H9 (cell line): ENCODE measurements around the gene TCF7L1. TPM values are rescaled to one million over a fixed set of nuclear protein-coding genes. Genes with fewer than 3 reads are reported as not detected.

ENCODE experiments used
- DNase-seq: peaks from one replicate; pipeline ENCODE4 v3.0.0-alpha.2; 2017
- H2AFZ ChIP-seq: one replicate; pipeline ENCODE4 v1.6.1; 2013; ENCODE audit warnings: mild to moderate bottlenecking, low read length, control low read depth, moderate library complexity
- H2AK5ac ChIP-seq: 2 replicates; pipeline ENCODE4 v1.6.1; 2013; ENCODE audit warnings: low read length, control low read depth, mixed read lengths; ENCODE audit not compliant: insufficient read length
- H2BK120ac ChIP-seq: one replicate; pipeline ENCODE4 v1.6.1; 2013; ENCODE audit warnings: low read depth, mild to moderate bottlenecking, low read length, control low read depth, inconsistent platforms; ENCODE audit not compliant: poor library complexity, severe bottlenecking
- H2BK12ac ChIP-seq: 2 replicates; pipeline ENCODE4 v1.6.1; 2013; ENCODE audit warnings: low read length, control low read depth, mixed read lengths, low read depth; ENCODE audit not compliant: insufficient read length
- H2BK15ac ChIP-seq: 2 replicates; pipeline ENCODE4 v1.6.1; 2013; ENCODE audit warnings: low read depth, low read length, control low read depth
- H2BK20ac ChIP-seq: one replicate; pipeline ENCODE4 v1.6.1; 2013; ENCODE audit warnings: low read depth, mild to moderate bottlenecking, low read length, control low read depth, inconsistent platforms; ENCODE audit not compliant: poor library complexity, severe bottlenecking
- H2BK5ac ChIP-seq: 2 replicates; pipeline ENCODE4 v1.6.1; 2013; ENCODE audit warnings: low read length, control low read depth, mixed read lengths; ENCODE audit not compliant: insufficient read length
- H3K14ac ChIP-seq: 2 replicates; pipeline ENCODE4 v1.6.1; 2013; ENCODE audit warnings: low read length, control low read depth; ENCODE audit not compliant: insufficient read depth
- H3K18ac ChIP-seq: 2 replicates; pipeline ENCODE4 v1.6.1; 2013; ENCODE audit warnings: low read depth, mild to moderate bottlenecking, mixed read lengths, low read length, control low read depth; ENCODE audit not compliant: insufficient read length
- H3K23ac ChIP-seq: 2 replicates; pipeline ENCODE4 v1.6.1; 2013; ENCODE audit warnings: low read length, control low read depth, mixed read lengths, low read depth; ENCODE audit not compliant: insufficient read length
- H3K23me2 ChIP-seq: 2 replicates; pipeline ENCODE4 v1.6.1; 2013; ENCODE audit warnings: low read depth, mild to moderate bottlenecking, mixed read lengths, low read length, control low read depth; ENCODE audit not compliant: insufficient read length, poor library complexity, severe bottlenecking
- H3K27ac ChIP-seq: 2 replicates; pipeline ENCODE4 v1.5.1; 2013; ENCODE audit warnings: low read length, control low read depth, mixed read lengths, low read depth; ENCODE audit not compliant: insufficient read length
- H3K27me3 ChIP-seq: 2 replicates; pipeline ENCODE4 v1.6.1; 2013; ENCODE audit warnings: low read length, control low read depth, inconsistent platforms; ENCODE audit not compliant: insufficient read depth
- H3K4ac ChIP-seq: 2 replicates; pipeline ENCODE4 v1.6.1; 2013; ENCODE audit warnings: low read depth, mild to moderate bottlenecking, control low read depth, inconsistent platforms, low read length, moderate library complexity
- H3K4me1 ChIP-seq: 2 replicates; pipeline ENCODE4 v1.6.1; 2013; ENCODE audit warnings: low read length, control low read depth, inconsistent platforms; ENCODE audit not compliant: insufficient read depth
- H3K4me2 ChIP-seq: 2 replicates; pipeline ENCODE4 v1.6.1; 2013; ENCODE audit warnings: low read length, control low read depth, mixed read lengths; ENCODE audit not compliant: insufficient read length, insufficient read depth
- H3K56ac ChIP-seq: 2 replicates; pipeline ENCODE4 v1.6.1; 2013; ENCODE audit warnings: low read depth, mild to moderate bottlenecking, mixed read lengths, low read length, control low read depth; ENCODE audit not compliant: insufficient read length
- H3K79me1 ChIP-seq: 2 replicates; pipeline ENCODE4 v1.6.1; 2013; ENCODE audit warnings: low read depth, mild to moderate bottlenecking, moderate library complexity, low read length, control low read depth, inconsistent platforms; ENCODE audit not compliant: insufficient read depth, poor library complexity, severe bottlenecking
- H3K79me2 ChIP-seq: 2 replicates; pipeline ENCODE4 v1.6.1; 2013; ENCODE audit warnings: low read length, control low read depth, inconsistent platforms; ENCODE audit not compliant: insufficient read depth
- H3K9ac ChIP-seq: 2 replicates; pipeline ENCODE4 v1.6.1; 2013; ENCODE audit warnings: low read length, control low read depth, mixed read lengths; ENCODE audit not compliant: insufficient read length; ENCODE audit errors: extremely low read depth
- H3K9me3 ChIP-seq: one replicate; pipeline ENCODE4 v1.6.1; 2013; ENCODE audit warnings: low read depth, low read length, inconsistent platforms; ENCODE audit not compliant: control insufficient read depth
- H3T11ph ChIP-seq: one replicate; pipeline ENCODE4 v1.6.1; 2013; ENCODE audit warnings: mild to moderate bottlenecking, low read length, control low read depth, inconsistent platforms
- H4K20me1 ChIP-seq: one replicate; pipeline ENCODE4 v1.6.1; 2013; ENCODE audit not compliant: control insufficient read depth, insufficient read length, insufficient read depth
- H4K5ac ChIP-seq: 2 replicates; pipeline ENCODE4 v1.6.1; 2013; ENCODE audit warnings: low read depth, mild to moderate bottlenecking, mixed read lengths, low read length, control low read depth; ENCODE audit not compliant: insufficient read length
- H4K8ac ChIP-seq: replicated peaks from 2 replicates; pipeline ENCODE4 v1.6.1; 2013; ENCODE audit warnings: low read length, control low read depth, mixed read lengths, low read depth; ENCODE audit not compliant: insufficient read length
- H4K91ac ChIP-seq: 2 replicates; pipeline ENCODE4 v1.6.1; 2013; ENCODE audit warnings: low read depth, mild to moderate bottlenecking, moderate library complexity, mixed read lengths, low read length, control low read depth; ENCODE audit not compliant: insufficient read length
- H3K27ac Mint-ChIP-seq, 3 experiments: 2 replicates in 2 of 3; 3 replicates in 1 of 3; pipeline ENCODE4 v1.8.0; 2020 to 2021; ENCODE audit warnings: mixed read lengths in 3 of 3, mild to moderate bottlenecking in 1 of 3, moderate library complexity in 1 of 3
- H3K27me3 Mint-ChIP-seq: 2 replicates; pipeline ENCODE4 v1.8.0; 2021; ENCODE audit warnings: low read depth, mild to moderate bottlenecking, moderate library complexity, mixed read lengths
- H3K36me3 Mint-ChIP-seq, 3 experiments: 2 replicates in 2 of 3; 3 replicates in 1 of 3; pipeline ENCODE4 v1.8.0; 2020 to 2021; ENCODE audit warnings: low read depth in 3 of 3, mixed read lengths in 3 of 3; ENCODE audit not compliant: insufficient read depth in 1 of 3
- H3K4me1 Mint-ChIP-seq, 2 experiments: 2 replicates each; pipeline ENCODE4 v1.8.0; 2020; ENCODE audit warnings: mixed read lengths in 2 of 2
- H3K4me3 Mint-ChIP-seq, 2 experiments: 2 replicates in 1 of 2; 3 replicates in 1 of 2; pipeline ENCODE4 v1.8.0; 2020 to 2021; ENCODE audit warnings: mild to moderate bottlenecking in 2 of 2, mixed read lengths in 2 of 2, moderate library complexity in 1 of 2
- H3K9me3 Mint-ChIP-seq, 2 experiments: 2 replicates in 1 of 2; 3 replicates in 1 of 2; pipeline ENCODE4 v1.8.0; 2020; ENCODE audit warnings: mild to moderate bottlenecking in 2 of 2, mixed read lengths in 2 of 2, moderate library complexity in 1 of 2
- whole genome bisulfite sequencing: extraction: QIAGEN DNeasy Blood & Tissue Kit; methylation state at CpG from one replicate; pipeline ENCODE4 v1.1.7; 2013; ENCODE audit warnings: missing lambda C conversion rate, low lambda C conversion rate, mixed read lengths; ENCODE audit not compliant: insufficient read length; ENCODE audit errors: extremely low coverage; 5-methylcytosine and 5-hydroxymethylcytosine counted together
- total RNA-seq: library from RNA; stranded (reverse); gene quantifications from 2 replicates; pipeline ENCODE4 v1.2.1, GENCODE V29; 2021
- TF ChIP-seq, protein P1 (sequence below): fragments of 200-600 bp; sonication (generic); conservative IDR thresholded peaks from 3 replicates; pipeline ENCODE4 v1.8.0; 2021; ENCODE audit warnings: antibody characterized with exemption, mild to moderate bottlenecking

Gene TCF7L1
- total RNA-seq, 1 experiment from 2014 or later: 112 TPM

DNA sequence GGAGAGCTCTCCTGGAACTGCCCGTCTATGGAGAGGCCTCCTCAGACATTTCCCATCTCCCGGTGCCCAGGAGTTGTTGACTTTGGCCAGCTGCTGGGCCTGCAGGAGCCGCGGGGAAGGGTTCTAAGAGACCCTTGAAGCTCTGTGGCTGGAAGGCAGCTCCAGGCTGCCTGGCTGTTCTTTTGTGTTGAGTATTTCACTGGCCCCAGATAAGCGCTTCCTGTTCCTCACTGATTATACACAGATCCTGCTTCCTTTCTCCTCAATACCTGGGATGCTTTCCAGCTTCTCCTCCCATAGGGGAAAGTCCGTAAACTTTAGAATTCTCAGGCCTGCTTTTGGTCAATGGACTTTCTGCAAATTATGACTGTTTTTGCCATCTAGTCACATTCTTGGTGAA is 136.8 kb downstream of the TCF7L1 start:
- H3K4me1 ChIP-seq: peaks cover 5% of the 10 kb centered on the region; the same call in 1 of the 2 replicates
- H3K23ac ChIP-seq: no peak overlapping the region
- Mint-ChIP-seq H3K27me3 (no peaks in the 10 kb centered on the region; the same call in 1 of the 2 replicates), H3K4me3 (no peak overlapping the region), H3K36me3 (peaks cover 7 to 31% (median 10%) of the 10 kb centered on the region in 3 experiments), H3K4me1 (peaks cover 58 to 65% of the 10 kb centered on the region in 2 experiments), H3K27ac (peak overlapping the region in 2 of 3 experiments; percentile 34 to 69; a peak in 2 of 7 replicates), H3K9me3 (no peaks in the 10 kb centered on the region)
- H2BK12ac ChIP-seq: no peak overlapping the region
- no peaks in the 10 kb centered on the region for H4K20me1 ChIP-seq
- no peak for DNase-seq
- no peaks in the 10 kb centered on the region for H3K27me3 ChIP-seq
- H3K27ac ChIP-seq: no peak overlapping the region
- H3K4ac ChIP-seq: no peak overlapping the region
- H3K14ac ChIP-seq: no peak overlapping the region
- peaks cover 5% of the 10 kb centered on the region for H3K79me1 ChIP-seq
- H3K4me2 ChIP-seq: no peak overlapping the region
- no peak overlapping the region for H2BK5ac ChIP-seq
- WGBS: no CpG with 5 or more reads among the region's 6 CpGs
- no peak overlapping the region for H3K18ac ChIP-seq
- no peak overlapping the region for H3T11ph ChIP-seq
- no peak overlapping the region for H2BK120ac ChIP-seq
- H2BK15ac ChIP-seq: no peak overlapping the region
- H3K79me2 ChIP-seq: no peaks in the 10 kb centered on the region; the same call in 1 of the 2 replicates
- no peaks in the 10 kb centered on the region for H3K23me2 ChIP-seq
- H2AFZ ChIP-seq: no peak overlapping the region
- H3K9me3 ChIP-seq: no peaks in the 10 kb centered on the region
- H2AK5ac ChIP-seq: no peak overlapping the region
- TF ChIP-seq, protein P1, sequence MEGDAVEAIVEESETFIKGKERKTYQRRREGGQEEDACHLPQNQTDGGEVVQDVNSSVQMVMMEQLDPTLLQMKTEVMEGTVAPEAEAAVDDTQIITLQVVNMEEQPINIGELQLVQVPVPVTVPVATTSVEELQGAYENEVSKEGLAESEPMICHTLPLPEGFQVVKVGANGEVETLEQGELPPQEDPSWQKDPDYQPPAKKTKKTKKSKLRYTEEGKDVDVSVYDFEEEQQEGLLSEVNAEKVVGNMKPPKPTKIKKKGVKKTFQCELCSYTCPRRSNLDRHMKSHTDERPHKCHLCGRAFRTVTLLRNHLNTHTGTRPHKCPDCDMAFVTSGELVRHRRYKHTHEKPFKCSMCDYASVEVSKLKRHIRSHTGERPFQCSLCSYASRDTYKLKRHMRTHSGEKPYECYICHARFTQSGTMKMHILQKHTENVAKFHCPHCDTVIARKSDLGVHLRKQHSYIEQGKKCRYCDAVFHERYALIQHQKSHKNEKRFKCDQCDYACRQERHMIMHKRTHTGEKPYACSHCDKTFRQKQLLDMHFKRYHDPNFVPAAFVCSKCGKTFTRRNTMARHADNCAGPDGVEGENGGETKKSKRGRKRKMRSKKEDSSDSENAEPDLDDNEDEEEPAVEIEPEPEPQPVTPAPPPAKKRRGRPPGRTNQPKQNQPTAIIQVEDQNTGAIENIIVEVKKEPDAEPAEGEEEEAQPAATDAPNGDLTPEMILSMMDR: no peak
- H3K56ac ChIP-seq: no peak overlapping the region
- H4K5ac ChIP-seq: no peak overlapping the region
- H4K8ac ChIP-seq: no peak overlapping the region
- no peak overlapping the region for H4K91ac ChIP-seq
- H2BK20ac ChIP-seq: no peak overlapping the region
- no peak overlapping the region for H3K9ac ChIP-seq
